ENCODE results near the gene CLN5.

DNA sequence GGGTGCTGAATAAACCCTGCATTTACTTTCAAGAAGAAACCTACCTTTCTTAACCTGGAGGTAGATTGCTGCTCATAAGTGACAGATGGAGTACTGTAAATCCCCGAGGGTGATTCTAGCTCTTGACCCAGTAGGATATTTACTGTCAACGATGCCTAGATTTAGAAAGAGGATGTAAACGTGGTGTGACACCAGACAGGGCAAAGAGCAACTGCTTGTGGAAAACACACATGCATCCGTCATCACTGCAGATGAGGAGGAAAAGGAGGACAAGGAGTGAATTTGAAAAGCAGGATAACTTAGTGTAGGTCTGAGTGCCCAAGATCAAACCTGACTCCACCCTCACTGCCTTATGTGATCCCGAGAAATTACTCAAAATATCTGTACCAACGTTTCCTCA is 9.8 kb upstream of the CLN5 start:
- TF ChIP-seq EZH2phosphoT487 (IDR thresholded peaks at IDR 0.05; ENCODE audit: insufficient read depth, low read depth) (no peak), EZH2 (IDR thresholded peaks at IDR 0.05; ENCODE audit: insufficient read depth, poor library complexity, severe bottlenecking) (no peak)

All from GM23248 (cell line).